Thyroid gland (tissue), 4 donors: Measurements from ENCODE around the gene RAB19. TPM values are rescaled to one million over a fixed set of nuclear protein-coding genes. Genes with fewer than 3 reads are reported as not detected.
"Not testable (repeated sequence)": the region's sequence is repeated elsewhere in the genome, so short reads cannot be mapped to it uniquely, and the experiment has no call there.

Experiments
- DNase-seq, 2 donors: peaks; one replicate each; pipeline ENCODE4 v3.0.0-alpha.2; 2019
- H3K27ac ChIP-seq, 3 donors: fragments of 200-600 bp; sonication (generic); 1 replicate in 2 of 3; 2 replicates in 1 of 3; pipeline ENCODE4 v1.5.1; 2016 to 2019; ENCODE audit warnings: mild to moderate bottlenecking in 1 of 3, moderate library complexity in 1 of 3
- H3K27me3 ChIP-seq: fragments of 200-600 bp; sonication (generic); one replicate; pipeline ENCODE4 v1.5.1; 2019
- H3K36me3 ChIP-seq, 2 donors: fragments of 200-600 bp; sonication (generic); one replicate each; pipeline ENCODE4 v1.5.1; 2016 to 2019
- H3K4me1 ChIP-seq, 2 donors: fragments of 200-600 bp; sonication (generic); one replicate each; pipeline ENCODE4 v1.5.1; 2017 to 2019
- H3K4me3 ChIP-seq, 3 donors: fragments of 200-600 bp; sonication (generic); replicated peaks in 1 of 3; 1 replicate in 2 of 3; 2 replicates in 1 of 3; pipeline ENCODE4 v1.5.1; 2016; ENCODE audit warnings: mild to moderate bottlenecking in 1 of 3
- H3K9me3 ChIP-seq: fragments of 200-600 bp; sonication (generic); one replicate; pipeline ENCODE4 v1.5.1; 2017
- POLR2A ChIP-seq, 2 donors: fragments of 450-650 bp; IDR thresholded peaks; one replicate each; pipeline ENCODE4 v1.6.1; 2017; ENCODE audit warnings: antibody characterized with exemption in 2 of 2, mild to moderate bottlenecking in 2 of 2, moderate library complexity in 1 of 2
- WGBS, 2 donors: methylation state at CpG; one replicate each; pipeline ENCODE4 v1.1.5; 2017; 5-methylcytosine and 5-hydroxymethylcytosine counted together
- intact Hi-C: fragments of 100-400 bp; cut with DNase I; formaldehyde crosslinking; loops from one replicate; pipeline ENCODE4 v1.15.1; 2023
- total RNA-seq, 4 donors: library from RNA; depleted of rRNA; stranded (reverse); fragments of >200 nt; gene quantifications; one replicate each; pipeline ENCODE4 v1.2.3, GENCODE V29; 2016
- TF ChIP-seq, protein P1 (sequence below), 6 experiments: fragments of 200-600 bp in 3 of 6; fragments of 450-650 bp in 3 of 6; sonication (generic) in 3 of 6; IDR thresholded peaks; one replicate each; pipeline ENCODE4 v1.5.1; 2016 to 2019; ENCODE audit warnings: antibody characterized with exemption in 6 of 6, mild to moderate bottlenecking in 2 of 6, inconsistent platforms in 1 of 6, moderate library complexity in 1 of 6

The RAB19 gene
- total RNA-seq, 4 donors from 2014 or later = 9.7 to 45.5 (median 17.2) TPM

DNA sequence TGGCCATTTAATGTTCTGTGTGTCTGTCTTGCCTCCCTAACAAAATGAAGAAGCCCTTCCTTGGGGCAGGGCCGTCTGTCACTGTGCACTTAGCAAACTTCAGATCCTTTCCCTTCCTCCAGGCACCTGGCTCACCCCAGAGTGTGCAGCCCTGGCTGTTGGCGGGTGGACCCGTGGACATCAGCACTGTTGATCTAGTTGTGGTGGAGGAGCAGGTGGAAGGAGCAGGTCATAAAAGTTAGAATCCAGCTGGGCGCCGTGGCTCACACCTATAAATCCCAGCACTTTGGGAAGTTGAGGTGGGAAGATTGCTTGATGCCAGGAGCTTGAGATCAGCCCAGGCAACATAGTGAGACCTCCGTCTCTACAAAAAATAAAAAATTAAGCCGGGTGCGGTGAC lies 12.7 kb downstream of the RAB19 start:
- no peak for DNase-seq
- TF ChIP-seq, protein P1, sequence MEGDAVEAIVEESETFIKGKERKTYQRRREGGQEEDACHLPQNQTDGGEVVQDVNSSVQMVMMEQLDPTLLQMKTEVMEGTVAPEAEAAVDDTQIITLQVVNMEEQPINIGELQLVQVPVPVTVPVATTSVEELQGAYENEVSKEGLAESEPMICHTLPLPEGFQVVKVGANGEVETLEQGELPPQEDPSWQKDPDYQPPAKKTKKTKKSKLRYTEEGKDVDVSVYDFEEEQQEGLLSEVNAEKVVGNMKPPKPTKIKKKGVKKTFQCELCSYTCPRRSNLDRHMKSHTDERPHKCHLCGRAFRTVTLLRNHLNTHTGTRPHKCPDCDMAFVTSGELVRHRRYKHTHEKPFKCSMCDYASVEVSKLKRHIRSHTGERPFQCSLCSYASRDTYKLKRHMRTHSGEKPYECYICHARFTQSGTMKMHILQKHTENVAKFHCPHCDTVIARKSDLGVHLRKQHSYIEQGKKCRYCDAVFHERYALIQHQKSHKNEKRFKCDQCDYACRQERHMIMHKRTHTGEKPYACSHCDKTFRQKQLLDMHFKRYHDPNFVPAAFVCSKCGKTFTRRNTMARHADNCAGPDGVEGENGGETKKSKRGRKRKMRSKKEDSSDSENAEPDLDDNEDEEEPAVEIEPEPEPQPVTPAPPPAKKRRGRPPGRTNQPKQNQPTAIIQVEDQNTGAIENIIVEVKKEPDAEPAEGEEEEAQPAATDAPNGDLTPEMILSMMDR (IDR thresholded peaks at IDR 0.05) = no peak
- no peak for TF ChIP-seq POLR2A (IDR thresholded peaks at IDR 0.05)
- 88 to 95% methylated on average over 8 of the region's 8 CpGs for WGBS, 2 donors
- no peaks in the 10 kb centered on the region for H3K27me3 ChIP-seq
- H3K4me1 ChIP-seq = no peaks in the 10 kb centered on the region
- intact Hi-C loops = no loop called here
- no peaks in the 10 kb centered on the region for H3K36me3 ChIP-seq
- H3K9me3 ChIP-seq = no peaks in the 10 kb centered on the region
- H3K27ac ChIP-seq = no peak overlapping the region
- H3K4me3 ChIP-seq = no peak overlapping the region

GRCh38 chr7:140417456-140418155 lies 13.7 kb downstream of the RAB19 start:
- Histone ChIP-seq H3K4me1 (no peaks in the 10 kb centered on the region), H3K4me3 (no peak overlapping the region), H3K27ac (no peak overlapping the region), H3K27me3 (no peaks in the 10 kb centered on the region), H3K9me3 (no peaks in the 10 kb centered on the region), H3K36me3 (no peaks in the 10 kb centered on the region)
- DNase-seq = no peak
- TF ChIP-seq, protein P1 (IDR thresholded peaks at IDR 0.05) = no peak
- no peak for TF ChIP-seq POLR2A (IDR thresholded peaks at IDR 0.05)
- WGBS, 2 donors = 83 to 92% methylated on average over 3 to 8 of the region's 8 CpGs
- intact Hi-C loops = no loop called here

DNA sequence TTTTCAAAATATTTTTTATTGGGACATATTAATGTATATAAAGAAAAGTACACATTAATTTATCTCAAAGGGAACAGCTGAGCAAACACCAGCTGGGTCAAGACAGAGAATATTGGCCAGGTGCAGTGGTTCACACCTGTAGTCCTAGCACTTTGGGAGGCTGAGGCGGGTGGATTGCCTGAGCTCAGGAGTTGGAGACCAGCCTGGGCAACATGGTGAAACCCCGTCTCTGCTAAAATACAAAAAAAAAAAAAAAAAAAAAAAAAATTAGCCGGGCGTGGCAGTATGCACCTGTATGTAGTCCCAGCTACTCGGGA lies 14.3 kb downstream of the RAB19 start:
- WGBS, 2 donors = 91 to 97% methylated on average over 5 of the region's 5 CpGs
- H3K27me3 ChIP-seq, H3K4me3 ChIP-seq, H3K4me1 ChIP-seq, DNase-seq, H3K27ac ChIP-seq, intact Hi-C loops, H3K36me3 ChIP-seq, H3K9me3 ChIP-seq: not testable (repeated sequence)

DNA sequence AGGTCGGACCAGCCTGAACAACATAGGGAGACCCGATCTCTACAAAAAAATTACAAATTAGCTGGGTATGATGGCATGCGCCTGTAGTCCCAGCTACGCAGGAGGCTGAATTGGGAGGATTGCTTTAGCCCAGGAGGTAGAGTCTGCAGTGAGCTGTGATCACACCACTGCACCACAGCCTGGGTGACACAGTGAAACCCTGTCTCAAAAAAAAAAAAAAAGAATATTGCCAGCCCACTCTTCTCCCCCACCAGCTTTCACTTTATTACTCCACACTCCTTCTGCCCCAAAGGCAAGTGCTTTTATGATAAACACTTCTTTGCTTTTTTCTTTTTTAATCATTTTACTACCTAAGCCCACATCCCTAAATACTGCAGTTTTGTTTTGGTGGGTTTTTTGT lies 14.8 kb downstream of the RAB19 start:
- no peak for DNase-seq
- H3K4me3 ChIP-seq = no peak overlapping the region
- intact Hi-C loops = no loop called here
- H3K27ac ChIP-seq = no peak overlapping the region
- H3K4me1 ChIP-seq = no peaks in the 10 kb centered on the region
- no peaks in the 10 kb centered on the region for H3K27me3 ChIP-seq
- H3K9me3 ChIP-seq = no peaks in the 10 kb centered on the region
- H3K36me3 ChIP-seq = no peaks in the 10 kb centered on the region
- TF ChIP-seq, protein P1 (IDR thresholded peaks at IDR 0.05) = no peak
- no peak for TF ChIP-seq POLR2A (IDR thresholded peaks at IDR 0.05)
- whole genome bisulfite sequencing, 2 donors = 91 to 93% methylated on average over 4 of the region's 4 CpGs

DNA sequence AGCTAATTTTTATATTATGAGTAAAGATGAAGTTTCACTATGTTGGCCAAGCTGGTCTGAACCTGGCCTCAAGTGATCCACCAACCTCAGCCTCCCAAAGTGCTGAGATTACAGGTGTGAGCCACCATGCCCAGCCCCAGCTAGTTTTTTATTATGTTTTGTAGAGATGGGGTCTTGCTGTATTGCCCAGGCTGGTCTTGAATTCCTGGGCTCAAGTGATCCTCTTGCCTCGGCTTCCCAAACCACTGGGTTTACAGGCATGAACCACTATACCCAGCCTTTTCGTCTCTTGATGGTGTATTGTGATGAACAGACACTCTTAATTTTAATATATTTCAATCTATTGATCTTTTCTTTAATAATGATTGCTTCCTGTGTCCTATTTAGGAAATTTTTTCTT lies 17.7 kb downstream of the RAB19 start:
- Histone ChIP-seq H3K4me3 (no peak overlapping the region), H3K4me1 (no peaks in the 10 kb centered on the region), H3K36me3 (no peaks in the 10 kb centered on the region), H3K27ac (no peak overlapping the region), H3K27me3 (no peaks in the 10 kb centered on the region), H3K9me3 (no peaks in the 10 kb centered on the region)
- DNase-seq = no peak
- intact Hi-C loops = no loop called here
- TF ChIP-seq, protein P1 (IDR thresholded peaks at IDR 0.05) = no peak
- TF ChIP-seq POLR2A (IDR thresholded peaks at IDR 0.05) = no peak
- 90 to 95% methylated on average over 2 of the region's 2 CpGs for whole genome bisulfite sequencing, 2 donors

DNA sequence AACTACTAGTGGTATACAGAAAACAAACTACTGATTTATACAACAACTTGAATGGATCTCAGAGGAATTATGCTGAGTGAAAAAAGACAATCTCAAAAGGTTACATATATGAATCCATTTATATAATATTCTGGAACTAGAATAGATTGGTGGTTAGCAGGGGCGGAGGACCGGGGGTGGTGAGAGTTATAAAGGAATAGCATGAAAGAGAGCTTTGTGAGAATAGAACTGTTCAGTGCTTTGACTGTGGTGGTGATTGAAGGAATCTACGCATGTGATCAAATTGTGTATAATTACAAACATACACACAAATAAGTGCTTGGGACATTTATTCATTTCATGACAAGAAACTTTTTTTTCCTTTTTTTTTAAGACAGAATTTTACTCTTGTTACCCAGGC lies 19.6 kb downstream of the RAB19 start:
- Histone ChIP-seq H3K27me3 (no peaks in the 10 kb centered on the region), H3K4me1 (no peaks in the 10 kb centered on the region), H3K27ac (no peak overlapping the region), H3K36me3 (no peaks in the 10 kb centered on the region), H3K9me3 (no peaks in the 10 kb centered on the region), H3K4me3 (no peak overlapping the region)
- no peak for TF ChIP-seq POLR2A (IDR thresholded peaks at IDR 0.05)
- TF ChIP-seq, protein P1 (IDR thresholded peaks at IDR 0.05) = no peak
- DNase-seq = no peak
- intact Hi-C loops = no loop called here
- WGBS, 2 donors = 94% methylated on average over 3 of the region's 3 CpGs
